Smooth muscle cell of the umbilical artery (primary cell): Measurements from ENCODE around the gene RNASE13. TPM values are rescaled to one million over a fixed set of nuclear protein-coding genes. Genes with fewer than 3 reads are reported as not detected.

Experiments
- total RNA-seq: library from RNA; depleted of rRNA; stranded (reverse); fragments of >200 nt; gene quantifications from 2 replicates; pipeline ENCODE4 v1.2.3, GENCODE V29; 2014

RNASE13 gene
- total RNA-seq: not detected in 2 replicates

GRCh38 chr14:21034707-21035106 lies at the start of gene RNASE13:
Gene RNASE13 (minus strand): TSS chr14:21034807. CDS start chr14:21034288, 519 bp downstream.

GRCh38 chr14:21070083-21070609 lies 35.5 kb upstream of the RNASE13 start, which contains the start of gene ARHGEF40:
Gene ARHGEF40 (plus strand): TSS chr14:21070304. CDS start chr14:21070397, 93 bp downstream.

GRCh38 chr14:21057803-21058675 lies 23.4 kb upstream of the RNASE13 start, which contains the start of gene RNASE8:
Gene RNASE8 (plus strand): TSS chr14:21057822. CDS start chr14:21057893, 71 bp downstream.

DNA sequence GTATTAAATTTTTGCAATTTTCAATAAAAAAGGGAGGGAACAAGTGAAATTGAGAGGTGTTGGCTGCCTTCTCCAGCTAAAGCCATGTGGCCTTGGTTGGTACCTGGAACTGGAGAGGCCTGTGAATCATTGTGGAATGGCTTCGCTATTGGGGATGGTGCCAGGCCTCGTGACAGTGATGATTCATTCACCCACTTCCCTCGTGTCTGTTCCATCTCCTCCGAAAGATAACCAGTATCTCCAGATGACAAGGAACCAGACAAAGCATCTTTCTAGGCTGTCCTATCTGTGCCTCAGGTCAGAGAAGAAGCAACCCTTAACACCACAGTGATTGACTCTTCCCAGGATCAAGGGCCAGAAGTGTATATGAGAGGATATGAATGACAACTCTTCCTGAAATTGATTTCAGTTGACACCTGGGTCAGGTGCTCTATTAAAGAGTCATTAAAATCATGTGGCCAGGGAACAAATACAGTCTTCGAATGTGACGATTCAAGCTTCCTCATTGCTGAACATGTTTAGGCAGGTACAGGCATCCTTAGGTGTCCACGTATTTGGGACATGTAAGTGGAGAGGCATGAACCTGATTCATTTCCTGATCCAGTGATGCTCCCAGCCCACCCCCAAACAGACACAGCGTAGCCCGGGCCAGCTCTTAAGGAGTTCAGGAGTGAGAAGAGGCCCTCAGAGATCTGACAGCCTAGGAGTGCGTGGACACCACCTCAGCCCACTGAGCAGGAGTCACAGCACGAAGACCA lies 7.2 kb upstream of the RNASE13 start, which contains the start of gene RNASE7:
TSS of gene RNASE7 (plus strand) at position 687 of the 758 bp plus-strand sequence. CDS start 631 bp downstream, outside the sequence.

DNA sequence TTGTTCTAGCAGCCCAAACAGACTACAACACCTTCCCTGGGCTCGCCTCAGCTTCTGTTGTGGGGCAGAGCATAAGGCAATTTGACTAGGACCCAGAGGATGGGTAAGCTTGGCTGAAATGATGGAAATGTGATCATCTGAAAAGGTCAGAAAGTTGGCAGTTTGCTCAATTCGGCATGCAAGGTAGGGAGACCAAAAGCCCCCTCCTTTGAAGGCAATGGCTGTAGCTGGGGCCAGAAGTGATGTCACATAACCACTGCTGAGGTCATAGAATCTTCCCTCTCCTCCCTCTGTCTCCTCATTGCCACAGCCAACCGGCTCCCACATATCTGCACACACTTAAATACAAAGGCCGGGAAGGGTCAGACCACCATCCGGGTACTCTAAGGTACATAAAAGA lies 4.7 kb downstream of the RNASE13 start, which contains the start of gene TPPP2:
TSS of gene TPPP2 (plus strand) at position 301 of the 400 bp plus-strand sequence. CDS start 365 bp downstream, outside the sequence.

GRCh38 chr14:21024585-21025370 lies 9.8 kb downstream of the RNASE13 start, which contains the start of gene NDRG2:
Gene NDRG2 (minus strand): TSS chr14:21025061. CDS start chr14:21023315, 1,746 bp downstream.

DNA sequence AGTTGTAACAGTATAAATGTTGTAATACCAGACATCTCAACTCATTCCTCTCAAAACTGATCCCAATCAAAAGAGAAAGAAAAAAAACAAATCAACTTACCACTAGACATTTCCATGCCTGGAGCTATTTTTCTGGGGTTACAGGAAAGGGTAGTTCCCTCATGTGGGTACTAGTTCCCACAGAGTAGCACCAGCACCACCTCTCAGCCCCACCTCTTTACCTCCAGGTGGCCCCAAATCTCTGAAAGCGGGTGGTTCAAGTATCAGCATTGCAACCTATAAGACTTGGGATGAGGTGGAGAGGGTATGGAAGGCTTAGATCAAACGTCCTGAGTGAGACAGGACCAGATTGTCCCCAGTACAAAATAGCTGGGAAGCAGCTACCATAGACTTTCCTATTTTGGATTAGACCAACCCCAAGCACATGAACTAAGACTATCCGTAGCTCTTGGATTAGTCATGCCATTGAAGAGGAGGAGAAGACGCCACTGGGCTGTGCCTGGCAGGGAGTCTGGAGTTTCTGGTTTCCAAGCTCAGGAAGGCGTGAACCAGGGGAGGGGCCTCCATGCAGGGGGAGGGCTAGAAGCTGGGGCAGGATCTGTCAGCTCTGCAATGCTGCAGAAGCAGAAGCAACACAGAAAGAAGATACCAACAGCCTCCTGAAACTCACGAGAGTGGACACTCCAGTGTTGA lies 35.8 kb downstream of the RNASE13 start, which contains the start of gene SLC39A2:
TSS of gene SLC39A2 (plus strand) at position 620 of the 693 bp plus-strand sequence. CDS start 154 bp downstream, outside the sequence.

DNA sequence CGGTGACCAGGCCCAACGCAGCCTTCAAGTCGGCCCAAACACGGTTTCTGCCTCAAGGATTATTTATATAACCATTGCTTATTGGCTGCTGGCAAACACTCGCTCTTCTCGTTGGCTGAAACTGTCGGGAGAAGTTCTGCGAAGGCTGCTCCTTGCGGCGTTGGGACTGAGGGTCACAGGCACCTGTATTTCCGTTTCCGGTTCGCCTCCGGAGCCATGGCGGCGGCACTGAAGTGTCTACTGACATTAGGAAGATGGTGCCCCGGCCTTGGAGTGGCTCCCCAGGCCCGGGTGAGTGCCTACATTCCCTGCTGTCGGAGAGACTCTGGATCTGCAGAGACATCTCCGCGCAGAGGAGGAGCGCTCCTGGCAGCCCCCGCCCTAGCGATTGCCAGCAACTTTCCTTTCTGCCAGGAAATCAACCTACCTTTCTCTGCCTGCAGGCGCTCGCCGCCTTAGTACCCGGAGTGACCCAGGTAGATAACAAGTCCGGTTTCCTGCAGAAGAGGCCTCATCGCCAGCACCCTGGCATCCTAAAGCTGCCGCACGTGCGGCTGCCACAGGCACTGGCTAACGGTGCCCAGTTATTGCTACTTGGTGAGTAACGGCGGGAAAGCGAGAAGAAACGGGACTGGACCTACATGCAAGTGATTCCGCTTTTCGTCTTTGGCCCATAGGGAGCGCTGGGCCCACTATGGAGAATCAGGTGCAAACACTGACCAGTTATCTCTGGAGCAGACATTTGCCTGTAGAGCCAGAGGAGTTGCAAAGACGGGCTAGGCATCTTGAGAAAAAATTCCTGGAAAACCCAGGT lies 44.6 kb downstream of the RNASE13 start, which contains the start of gene METTL17:
TSS of gene METTL17 (plus strand) at position 194 of the 814 bp plus-strand sequence. CDS start at position 217, 23 bp downstream.

Other genes with a start within 250 kb of the RNASE13 start
- gene RNASE1, start 232.0 kb downstream of the RNASE13 start, total RNA-seq: 0.30 TPM in 1 of 2 replicates, not detected in the other
- gene RNASE3, start 143.4 kb downstream of the RNASE13 start, total RNA-seq: not detected in 2 replicates
- not detected in 2 replicates for gene RNASE2, start 79.3 kb downstream of the RNASE13 start, total RNA-seq
- 36.1 and 48.1 TPM in 2 replicates for gene METTL17, start 44.8 kb downstream of the RNASE13 start, total RNA-seq
- gene SLC39A2, start 35.5 kb downstream of the RNASE13 start, total RNA-seq: 0.30 TPM in 1 of 2 replicates, not detected in the other
- 0.37 and 0.89 TPM in 2 replicates for gene NDRG2, start 9.7 kb downstream of the RNASE13 start, total RNA-seq
- not detected in 2 replicates for gene TPPP2, start 4.6 kb downstream of the RNASE13 start, total RNA-seq
- gene RNASE7, start 7.6 kb upstream of the RNASE13 start, total RNA-seq: not detected in 2 replicates
- gene RNASE8, start 23.0 kb upstream of the RNASE13 start, total RNA-seq: not detected in 2 replicates
- gene ARHGEF40, start 35.5 kb upstream of the RNASE13 start, total RNA-seq: 50.5 and 81.2 TPM in 2 replicates
- gene ZNF219, start 63.8 kb upstream of the RNASE13 start, total RNA-seq: 4.8 and 6.0 TPM in 2 replicates
- gene TMEM253, start 66.3 kb upstream of the RNASE13 start, total RNA-seq: not detected in 2 replicates
- gene OR5AU1, start 121.3 kb upstream of the RNASE13 start, total RNA-seq: not detected in 2 replicates
- gene HNRNPC, start 234.6 kb upstream of the RNASE13 start, total RNA-seq: 597 and 614 TPM in 2 replicates
- not detected in 2 replicates for gene RPGRIP1, start 245.3 kb upstream of the RNASE13 start, total RNA-seq